Measurements from ENCODE around the gene UBE2I. TPM values are rescaled to one million over a fixed set of nuclear protein-coding genes. Genes with fewer than 3 reads are reported as not detected.

UBE2I gene
- total RNA-seq, 4 donors from 2014 or later = 28.9 to 80.4 (median 41.7) TPM

DNA sequence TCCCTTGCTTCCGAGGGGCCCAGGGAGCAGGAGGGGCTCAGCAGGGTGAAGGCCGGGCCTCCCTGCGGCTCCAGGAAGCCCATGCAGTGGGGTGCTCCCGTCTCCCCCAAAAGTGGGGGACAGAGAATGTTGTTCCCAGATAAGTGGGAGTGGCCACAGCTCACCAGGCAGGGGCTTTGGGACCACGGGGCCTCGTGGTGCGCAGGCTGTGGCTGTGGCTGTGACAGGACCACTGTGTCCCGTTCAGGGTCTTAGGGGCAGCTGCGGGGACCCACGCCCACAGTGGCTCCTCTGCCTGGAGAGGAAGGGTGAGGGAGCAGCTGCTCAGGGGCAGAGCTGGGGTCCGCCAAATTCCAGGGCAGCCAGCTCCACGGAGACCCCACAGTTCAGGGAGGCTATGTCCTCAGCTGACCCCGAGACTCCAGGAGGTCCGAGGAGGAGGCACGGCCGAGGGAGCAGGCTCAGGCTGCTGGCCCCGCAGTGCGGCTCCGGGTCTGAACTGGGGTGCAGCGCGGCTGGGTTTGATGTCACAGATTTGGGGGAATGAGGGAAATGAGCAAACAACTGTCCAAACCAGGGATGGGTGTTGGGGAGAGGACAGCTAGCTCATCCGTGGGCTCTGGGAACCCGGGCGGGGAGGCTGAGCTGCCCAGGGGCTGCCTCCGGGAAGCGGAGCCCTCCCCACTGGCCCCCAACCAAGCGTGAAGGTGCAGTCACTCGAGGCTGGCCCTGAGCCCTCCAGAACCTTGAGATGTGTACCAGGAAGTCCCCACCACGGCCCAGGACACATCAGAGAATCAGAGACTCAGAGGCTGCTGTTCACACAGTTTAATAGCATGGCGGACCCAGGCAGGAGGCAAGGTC lies 30.1 kb upstream of the UBE2I start:
- Histone ChIP-seq H3K4me3 (no peak overlapping the region), H3K27me3 (peaks cover 12 to 39% (median 34%) of the 10 kb centered on the region in 3 donors), H3K36me3 (no peaks in the 10 kb centered on the region), H3K4me1 (no peaks in the 10 kb centered on the region), H3K27ac (no peak overlapping the region), H3K9me3 (no peaks in the 10 kb centered on the region)
- TF ChIP-seq, protein P1, sequence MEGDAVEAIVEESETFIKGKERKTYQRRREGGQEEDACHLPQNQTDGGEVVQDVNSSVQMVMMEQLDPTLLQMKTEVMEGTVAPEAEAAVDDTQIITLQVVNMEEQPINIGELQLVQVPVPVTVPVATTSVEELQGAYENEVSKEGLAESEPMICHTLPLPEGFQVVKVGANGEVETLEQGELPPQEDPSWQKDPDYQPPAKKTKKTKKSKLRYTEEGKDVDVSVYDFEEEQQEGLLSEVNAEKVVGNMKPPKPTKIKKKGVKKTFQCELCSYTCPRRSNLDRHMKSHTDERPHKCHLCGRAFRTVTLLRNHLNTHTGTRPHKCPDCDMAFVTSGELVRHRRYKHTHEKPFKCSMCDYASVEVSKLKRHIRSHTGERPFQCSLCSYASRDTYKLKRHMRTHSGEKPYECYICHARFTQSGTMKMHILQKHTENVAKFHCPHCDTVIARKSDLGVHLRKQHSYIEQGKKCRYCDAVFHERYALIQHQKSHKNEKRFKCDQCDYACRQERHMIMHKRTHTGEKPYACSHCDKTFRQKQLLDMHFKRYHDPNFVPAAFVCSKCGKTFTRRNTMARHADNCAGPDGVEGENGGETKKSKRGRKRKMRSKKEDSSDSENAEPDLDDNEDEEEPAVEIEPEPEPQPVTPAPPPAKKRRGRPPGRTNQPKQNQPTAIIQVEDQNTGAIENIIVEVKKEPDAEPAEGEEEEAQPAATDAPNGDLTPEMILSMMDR (IDR thresholded peaks at IDR 0.05 in 4 of 5, conservative IDR thresholded peaks at IDR 0.05 in 1 of 5) = no peak
- TF ChIP-seq POLR2A (IDR thresholded peaks at IDR 0.05) = no peak
- no peak for DNase-seq
- ATAC-seq = no peak
- intact Hi-C loops (cut with DNase I; ENCODE audit: low total_unique reads) (no loop called here), in situ Hi-C loops (cut with MboI; ENCODE audit: low sequenced_read_pairs in 4 of 4) (no loop called here)

DNA sequence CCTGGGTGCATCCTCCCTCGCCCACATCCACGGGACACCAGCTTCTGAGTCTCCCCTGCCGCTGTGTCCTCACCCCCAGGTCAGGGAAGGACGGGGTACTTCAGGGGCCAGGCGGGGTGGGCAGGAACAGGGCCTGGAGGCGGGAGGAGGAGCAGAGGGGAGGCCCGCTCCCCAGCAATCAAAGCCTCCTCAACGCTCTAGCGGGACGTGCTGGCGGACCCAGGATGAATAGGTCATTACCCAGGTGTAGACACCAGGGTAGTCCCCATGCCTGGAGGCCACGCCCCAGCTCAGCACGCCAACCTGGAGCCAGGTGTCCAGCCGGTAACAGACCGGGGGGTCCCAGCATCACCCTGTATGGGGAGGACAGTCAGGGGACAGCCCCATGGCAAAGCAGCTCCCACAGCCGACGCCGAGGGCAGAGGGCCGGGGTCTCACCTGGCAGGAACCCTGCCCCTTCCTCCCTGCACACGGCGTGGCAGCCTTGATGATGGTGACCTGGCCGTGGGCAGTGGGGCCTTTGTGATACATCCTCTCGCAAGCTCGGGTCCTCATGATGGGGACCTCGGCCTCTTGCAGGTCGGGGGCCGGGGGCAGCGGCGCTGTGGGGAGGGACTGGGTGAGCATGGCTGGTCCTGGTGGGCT lies 29.4 kb upstream of the UBE2I start:
- in situ Hi-C loops (cut with MboI; ENCODE audit: low sequenced_read_pairs in 4 of 4) = no loop called here
- ATAC-seq (no peak), DNase-seq (no peak)
- no peaks in the 10 kb centered on the region for H3K9me3 ChIP-seq
- H3K27ac ChIP-seq = no peak overlapping the region
- peaks cover 12 to 41% (median 37%) of the 10 kb centered on the region in 3 donors for H3K27me3 ChIP-seq
- no peaks in the 10 kb centered on the region for H3K4me1 ChIP-seq
- TF ChIP-seq POLR2A (IDR thresholded peaks at IDR 0.05) = no peak
- TF ChIP-seq, protein P1 (IDR thresholded peaks at IDR 0.05 in 4 of 5, conservative IDR thresholded peaks at IDR 0.05 in 1 of 5) = no peak
- intact Hi-C loops (cut with DNase I; ENCODE audit: low total_unique reads) = no loop called here
- H3K4me3 ChIP-seq = no peak overlapping the region
- H3K36me3 ChIP-seq = no peaks in the 10 kb centered on the region

DNA sequence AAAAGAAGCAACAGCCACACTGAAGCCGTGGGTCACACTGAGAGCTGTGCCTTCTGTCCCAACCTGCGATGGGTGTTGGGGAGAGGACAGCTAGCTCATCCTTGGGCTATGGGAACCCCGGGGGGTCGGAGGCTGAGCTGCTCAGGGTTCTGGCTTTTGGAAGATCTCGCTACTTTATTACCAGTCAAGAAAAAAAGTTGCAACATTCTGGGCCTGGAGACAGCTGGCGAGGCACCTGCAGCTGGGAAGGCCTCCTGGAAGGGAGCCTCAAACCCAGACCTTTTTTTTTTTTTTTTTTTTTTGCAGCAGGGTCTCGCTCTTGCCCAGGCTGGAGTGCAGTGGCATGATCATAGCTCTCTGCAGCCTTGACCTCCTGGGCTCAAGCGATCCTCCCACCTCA lies 28.7 kb upstream of the UBE2I start:
- H3K4me1 ChIP-seq = no peaks in the 10 kb centered on the region
- H3K36me3 ChIP-seq = no peaks in the 10 kb centered on the region
- H3K9me3 ChIP-seq = no peaks in the 10 kb centered on the region
- peaks cover 12 to 43% (median 41%) of the 10 kb centered on the region in 3 donors for H3K27me3 ChIP-seq
- no peak overlapping the region for H3K4me3 ChIP-seq
- intact Hi-C loops (cut with DNase I; ENCODE audit: low total_unique reads) (no loop called here), in situ Hi-C loops (cut with MboI; ENCODE audit: low sequenced_read_pairs in 4 of 4) (no loop called here)
- DNase-seq (no peak), ATAC-seq (no peak)
- no peak for TF ChIP-seq POLR2A (IDR thresholded peaks at IDR 0.05)
- TF ChIP-seq, protein P1 (IDR thresholded peaks at IDR 0.05 in 4 of 5, conservative IDR thresholded peaks at IDR 0.05 in 1 of 5) = no peak
- no peak overlapping the region for H3K27ac ChIP-seq

GRCh38 chr16:1281517-1281916 lies 27.9 kb upstream of the UBE2I start:
- no peaks in the 10 kb centered on the region for H3K36me3 ChIP-seq
- ATAC-seq (no peak), DNase-seq (no peak)
- in situ Hi-C loops (cut with MboI; ENCODE audit: low sequenced_read_pairs in 4 of 4) (no loop called here), intact Hi-C loops (cut with DNase I; ENCODE audit: low total_unique reads) (no loop called here)
- H3K4me3 ChIP-seq = no peak overlapping the region
- no peak for TF ChIP-seq POLR2A (IDR thresholded peaks at IDR 0.05)
- TF ChIP-seq, protein P1 (IDR thresholded peaks at IDR 0.05 in 4 of 5, conservative IDR thresholded peaks at IDR 0.05 in 1 of 5) = no peak
- H3K27me3 ChIP-seq = peaks cover 9 to 47% (median 45%) of the 10 kb centered on the region in 3 donors
- H3K4me1 ChIP-seq = no peaks in the 10 kb centered on the region
- H3K27ac ChIP-seq = no peak overlapping the region
- H3K9me3 ChIP-seq = no peaks in the 10 kb centered on the region
